Stimulated activated CD4-positive, alpha-beta T cell treated with anti-CD3 and anti-CD28 coated beads, TNF-alpha, amount 100 ng/mL, for 1 hour (primary cell): ENCODE measurements around the gene CAPN9.

Experiments used
- DNase-seq, 3 donors: peaks; one replicate each; pipeline ENCODE4 v3.0.0-alpha.2; 2020; ENCODE audit warnings: low read depth in 3 of 3, low spot score in 1 of 3

Gene CAPN9

DNA sequence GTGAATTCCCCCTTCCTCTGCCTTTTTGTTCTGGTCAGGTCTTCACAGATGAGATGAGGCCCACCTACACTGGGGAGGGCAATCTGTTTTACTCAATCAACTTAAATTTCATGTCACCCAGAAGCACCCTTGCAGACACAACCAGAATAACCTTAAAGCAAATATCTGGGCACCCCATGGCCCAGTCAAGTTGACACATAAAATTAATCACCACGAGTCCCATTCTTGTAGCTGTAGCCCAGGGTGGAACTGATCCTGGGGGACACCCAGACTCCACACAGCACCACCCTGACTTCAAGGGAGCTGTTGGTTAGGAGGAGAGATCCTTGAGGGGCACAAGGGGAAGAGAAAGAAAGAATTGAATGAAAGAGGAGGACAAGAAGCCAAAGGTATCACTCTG, 23.1 kb downstream of the CAPN9 start:
- DNase-seq, result no peak

DNA sequence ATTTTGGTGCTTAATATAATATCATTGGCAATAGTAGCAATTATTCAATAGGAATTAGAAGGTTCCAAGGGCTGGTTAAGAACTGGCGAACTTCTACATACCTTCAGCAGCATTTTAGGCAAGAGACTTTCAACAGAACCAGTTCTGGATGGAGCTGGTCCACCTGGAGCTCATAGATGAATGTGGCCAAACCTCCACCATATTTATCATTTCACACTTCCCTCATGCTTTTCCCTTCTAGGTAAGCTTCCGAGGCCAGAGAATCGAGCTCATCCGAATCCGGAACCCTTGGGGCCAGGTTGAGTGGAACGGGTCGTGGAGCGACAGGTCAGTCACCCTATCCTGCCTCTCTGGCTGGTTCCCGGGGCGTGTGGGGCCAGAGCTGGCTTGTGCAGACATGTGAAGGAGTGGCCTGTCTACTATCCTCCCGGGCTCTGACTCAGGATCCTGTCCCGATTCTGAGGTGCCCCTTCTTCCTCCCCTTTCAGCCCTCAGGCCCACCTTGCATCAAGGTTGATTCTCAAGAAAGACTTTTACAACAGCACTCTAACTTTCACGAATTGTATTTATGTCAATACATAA, 24.7 kb downstream of the CAPN9 start:
- no peak for DNase-seq

- no peak for DNase-seq
Measured at GRCh38 chr1:230772457-230773395, 25.5 kb downstream of the CAPN9 start.

DNA sequence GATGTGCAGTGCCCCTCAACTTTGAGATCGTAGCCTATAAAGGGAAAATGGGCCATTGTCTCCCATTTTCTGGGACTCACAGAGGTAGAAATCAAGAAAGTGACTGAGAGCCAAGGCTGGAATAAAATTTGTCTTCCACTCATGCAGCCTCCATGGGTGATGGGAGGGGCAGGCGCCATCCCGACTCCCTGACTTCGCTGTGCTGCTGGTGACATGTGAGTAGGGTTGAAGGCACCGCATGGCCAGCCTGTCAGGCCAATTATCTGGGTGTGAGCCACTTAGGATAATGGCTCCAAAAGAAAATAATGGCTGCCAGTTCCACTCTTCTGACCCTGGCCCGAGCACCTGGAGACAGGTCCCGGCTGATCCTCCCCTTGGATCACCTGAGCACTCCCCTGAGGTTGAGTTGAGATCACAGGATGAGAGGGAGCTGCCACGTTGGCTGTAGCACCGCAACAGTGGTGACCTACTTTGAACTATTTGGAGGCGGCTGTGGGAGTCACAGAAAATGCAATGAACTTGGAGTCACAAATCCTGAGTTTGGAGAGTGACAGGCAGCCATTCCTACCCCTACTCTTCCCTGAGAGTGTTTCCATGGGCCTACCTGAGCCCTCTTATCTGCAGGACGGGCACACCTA, 26.3 kb downstream of the CAPN9 start:
- DNase-seq, result no peak

- no peak for DNase-seq
Measured at GRCh38 chr1:230778916-230779590, 31.9 kb downstream of the CAPN9 start.

GRCh38 chr1:230781131-230781530, 33.9 kb downstream of the CAPN9 start:
- no peak for DNase-seq

DNA sequence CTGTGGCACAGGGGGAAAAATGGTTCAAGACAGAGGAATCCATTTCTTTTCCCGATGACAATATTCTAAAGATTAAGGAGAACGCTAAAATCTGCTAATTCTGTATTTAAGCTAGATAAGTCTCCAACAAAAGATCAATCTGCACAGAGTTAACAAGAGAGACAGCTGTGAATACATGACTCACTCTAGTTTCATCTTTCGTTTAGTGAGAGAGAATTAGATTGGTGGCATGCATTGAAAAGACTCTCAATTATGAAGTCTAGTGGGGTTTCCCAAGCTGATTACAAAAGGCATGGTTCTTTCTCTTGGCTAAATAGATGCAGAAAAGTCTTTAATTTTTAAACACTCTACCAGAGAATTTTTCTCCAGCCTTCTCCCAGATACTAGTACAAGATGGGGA, 34.4 kb downstream of the CAPN9 start:
- DNase-seq, result no peak

DNA sequence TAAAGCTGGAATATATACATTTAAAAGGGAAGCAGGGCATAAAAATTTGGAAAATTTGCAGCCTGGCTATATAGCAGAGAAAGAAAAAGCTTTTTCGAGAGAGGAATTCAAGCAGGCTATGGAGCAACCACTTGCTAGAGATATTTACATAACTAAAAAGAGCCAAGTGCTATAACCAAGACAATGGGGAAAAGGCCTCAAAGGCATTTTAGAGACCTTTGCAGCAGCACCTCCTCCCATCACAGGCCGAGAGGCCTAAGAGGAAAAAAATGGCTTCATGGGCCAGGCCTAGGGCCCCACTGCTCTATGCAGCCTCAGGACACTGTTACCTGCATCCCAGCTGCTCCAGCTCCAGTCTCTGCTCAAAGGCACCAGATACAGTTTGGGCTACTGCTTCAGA, 37.0 kb downstream of the CAPN9 start:
- no peak for DNase-seq

DNA sequence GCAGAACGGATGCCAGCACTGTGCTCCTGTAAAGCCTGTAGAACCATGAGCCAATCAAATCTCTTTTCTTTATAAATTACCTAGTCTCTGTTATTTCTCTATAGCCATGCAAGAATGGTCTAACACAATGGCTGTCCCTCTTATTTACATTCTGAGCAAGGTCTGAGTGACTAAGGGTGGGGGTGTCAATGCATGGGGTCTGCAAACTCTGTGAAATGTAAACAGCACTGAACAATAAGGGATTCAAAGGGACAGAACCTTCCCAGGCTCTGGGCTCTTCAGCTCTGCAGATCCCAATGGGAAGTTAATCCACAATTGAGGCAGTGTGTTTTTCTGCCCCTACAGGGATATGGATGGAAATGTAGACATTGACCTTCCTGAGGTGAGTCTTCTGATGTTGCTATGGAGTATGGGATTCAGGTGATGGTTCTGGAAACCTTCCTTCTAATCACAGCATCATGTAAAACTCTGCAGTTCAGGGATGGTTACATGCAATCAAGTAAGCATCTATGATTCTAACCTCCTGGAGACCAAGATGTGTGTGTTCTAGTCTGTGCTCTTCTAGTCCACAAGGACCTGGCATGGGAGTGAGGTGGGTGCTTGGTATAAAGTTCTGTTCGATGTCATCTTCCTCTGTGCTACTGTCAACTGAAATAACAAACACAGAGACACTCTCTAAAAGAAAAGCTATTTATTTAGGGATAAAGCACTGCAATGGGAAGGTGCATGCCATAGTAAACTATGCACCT, 38.6 kb downstream of the CAPN9 start:
- no peak for DNase-seq

- no peak for DNase-seq
Measured at GRCh38 chr1:230786385-230786753, 39.2 kb downstream of the CAPN9 start.

DNA sequence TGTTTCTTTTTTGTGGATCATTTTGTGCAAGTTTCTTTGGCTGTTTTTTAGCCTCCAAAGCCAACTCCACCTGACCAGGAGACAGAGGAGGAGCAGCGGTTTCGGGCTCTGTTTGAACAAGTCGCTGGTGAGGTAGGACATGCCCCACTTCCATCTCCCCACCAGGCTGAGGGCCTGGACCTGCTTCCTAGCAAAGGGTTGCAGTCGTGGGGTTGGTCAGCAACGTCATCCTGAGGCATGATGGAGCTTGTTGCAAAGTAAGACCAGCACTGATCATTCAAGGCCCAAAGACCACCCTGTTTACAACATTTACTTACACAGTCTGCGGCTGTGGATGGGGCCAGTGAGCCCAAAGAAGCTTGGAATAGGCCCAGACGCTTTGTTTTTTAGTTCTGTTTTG, 40.3 kb downstream of the CAPN9 start:
- DNase-seq, result no peak

DNA sequence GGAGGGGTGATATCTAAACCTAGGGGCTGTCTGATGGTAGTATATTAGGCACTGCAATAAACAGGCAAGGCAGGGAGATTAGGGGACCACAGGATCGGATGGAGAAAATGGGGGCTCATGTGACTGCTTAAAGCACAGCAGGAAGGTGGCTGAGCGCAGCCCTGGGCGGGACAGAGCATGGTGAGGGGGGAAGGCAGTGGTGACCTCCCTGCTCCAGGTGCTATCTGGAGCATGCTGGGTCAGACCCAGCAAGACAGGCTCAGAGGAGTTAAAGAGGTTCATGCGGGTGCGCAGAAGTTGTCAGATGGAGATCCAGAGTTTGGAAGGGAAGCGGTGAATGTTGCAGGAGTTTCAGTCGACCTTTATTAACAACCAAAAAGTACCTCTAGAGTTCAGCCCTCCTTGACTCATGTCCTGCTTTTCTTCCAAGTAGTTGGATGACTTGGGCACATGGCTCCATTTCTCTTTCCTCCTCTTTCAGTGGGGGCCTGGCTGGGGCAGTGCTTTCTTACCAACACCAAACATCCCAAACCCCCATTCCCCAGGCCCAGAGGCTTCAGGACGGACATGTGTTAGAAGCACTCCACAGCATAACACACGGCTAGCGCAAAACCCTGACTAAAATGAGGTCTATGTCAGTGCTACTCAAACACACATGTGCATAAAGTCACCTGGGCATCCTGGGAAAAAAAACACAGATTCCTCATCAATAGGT, 41.5 kb downstream of the CAPN9 start:
- no peak for DNase-seq

DNA sequence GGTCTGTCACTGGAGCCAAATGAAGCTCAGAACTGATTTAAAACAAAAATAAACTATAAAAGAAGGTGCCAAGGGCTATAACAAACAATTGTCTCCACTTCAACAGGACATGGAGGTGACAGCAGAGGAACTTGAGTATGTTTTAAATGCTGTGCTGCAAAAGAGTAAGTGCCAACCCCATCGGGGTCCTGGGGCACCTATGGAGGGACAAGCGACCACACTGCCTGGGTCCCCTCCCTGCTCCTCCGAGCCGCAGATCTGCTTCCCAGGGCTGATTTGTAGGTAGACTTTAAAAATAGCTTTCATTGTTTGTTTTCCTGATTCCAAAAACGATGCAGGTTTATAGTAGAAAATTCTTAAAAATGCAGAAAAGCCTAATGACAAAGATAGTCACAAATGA, 42.8 kb downstream of the CAPN9 start:
- no peak for DNase-seq

- DNase-seq, result no peak
Measured at GRCh38 chr1:230791986-230792564, 44.9 kb downstream of the CAPN9 start.

GRCh38 chr1:230792691-230793462, 45.7 kb downstream of the CAPN9 start:
- no peak for DNase-seq

DNA sequence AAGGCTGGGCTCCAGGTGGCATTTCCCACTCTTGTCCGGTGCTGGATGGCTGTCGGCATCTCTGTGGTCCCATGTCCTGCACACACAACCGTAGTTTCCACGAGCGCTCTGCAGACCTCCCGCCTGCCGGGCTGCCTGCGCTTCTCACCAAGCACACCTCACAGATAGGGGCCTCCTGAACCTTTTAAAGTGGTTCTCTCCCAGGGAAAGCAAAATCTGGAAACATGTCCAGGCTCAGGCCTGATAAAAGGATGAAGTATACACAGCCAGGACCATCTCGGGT, 46.2 kb downstream of the CAPN9 start:
- DNase-seq, result no peak

DNA sequence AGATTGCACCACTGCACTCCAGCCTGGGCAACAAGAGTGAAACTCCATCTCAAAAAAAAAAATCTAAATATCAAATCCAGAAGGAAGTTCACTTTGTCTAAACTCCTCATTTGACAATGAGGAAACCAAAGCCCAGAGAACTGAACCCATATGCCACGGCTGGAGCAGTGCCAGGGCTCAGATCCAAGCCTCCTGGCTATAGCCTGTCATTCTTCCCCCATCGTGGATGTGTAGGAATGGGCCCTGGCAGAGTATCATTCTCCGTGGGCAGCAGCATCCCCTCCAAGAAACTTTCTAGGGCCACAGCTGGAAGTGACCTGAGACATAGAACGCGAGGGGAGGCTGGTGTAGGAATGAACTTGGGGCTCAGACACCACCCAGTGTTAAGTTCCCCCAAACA, 47.2 kb downstream of the CAPN9 start:
- no peak for DNase-seq

GRCh38 chr1:230794871-230795605, 47.9 kb downstream of the CAPN9 start:
- no peak for DNase-seq

GRCh38 chr1:230796626-230797025, 49.4 kb downstream of the CAPN9 start:
- DNase-seq, result no peak
